Keratinocyte (primary cell): Measurements from ENCODE around the gene GSC2. TPM values are rescaled to one million over a fixed set of nuclear protein-coding genes. Genes with fewer than 3 reads are reported as not detected.

Source experiments
- DNase-seq: peaks from one replicate; pipeline ENCODE4 v3.0.0-alpha.2; 2011; ENCODE audit warnings: low read depth, missing footprints, low spot score
- FAIRE-seq: peaks from 2 replicates; lab custom pipeline; 2011; peaks lifted over from hg19 to GRCh38; lab: Jason Lieb, UNC
- H2AFZ ChIP-seq: 2 replicates; pipeline ENCODE4 v1.6.0; 2012; ENCODE audit warnings: low read length, control low read depth, inconsistent platforms; ENCODE audit not compliant: control insufficient read depth
- H3K27ac ChIP-seq: 2 replicates; pipeline ENCODE4 v1.5.1; 2011; ENCODE audit warnings: low read length; ENCODE audit not compliant: control insufficient read depth, insufficient read depth
- H3K27me3 ChIP-seq: 3 replicates; pipeline ENCODE4 v1.6.0; 2011; ENCODE audit warnings: low read length; ENCODE audit not compliant: control insufficient read depth, insufficient read depth; ENCODE audit errors: extremely low read depth
- H3K36me3 ChIP-seq, 2 experiments: 2 replicates in 1 of 2; 3 replicates in 1 of 2; pipeline ENCODE4 v1.5.1; 2011; ENCODE audit warnings: low read length in 2 of 2, mild to moderate bottlenecking in 1 of 2; ENCODE audit not compliant: control insufficient read depth in 2 of 2, insufficient read depth in 2 of 2; ENCODE audit errors: extremely low read depth in 1 of 2
- H3K4me1 ChIP-seq: 3 replicates; pipeline ENCODE4 v1.5.1; 2011; ENCODE audit warnings: low read length; ENCODE audit not compliant: control insufficient read depth, insufficient read depth; ENCODE audit errors: extremely low read depth
- H3K4me2 ChIP-seq: 3 replicates; pipeline ENCODE4 v1.6.0; 2011; ENCODE audit warnings: low read depth, low read length; ENCODE audit not compliant: control insufficient read depth, insufficient read depth; ENCODE audit errors: extremely low read depth
- H3K4me3 ChIP-seq, 3 experiments: fragments of 200-600 bp in 1 of 3; sonication (generic) in 1 of 3; 2 replicates in 2 of 3; 3 replicates in 1 of 3; pipeline ENCODE4 v1.5.1; 2011 to 2016; ENCODE audit warnings: low read length in 3 of 3, mild to moderate bottlenecking in 3 of 3, control low read depth in 2 of 3, inconsistent platforms in 1 of 3, low read depth in 1 of 3, mixed read lengths in 1 of 3, mixed run types in 1 of 3, moderate library complexity in 1 of 3; ENCODE audit not compliant: control insufficient read depth in 2 of 3, insufficient read depth in 2 of 3; ENCODE audit errors: extremely low read depth in 1 of 3
- H3K79me2 ChIP-seq: 2 replicates; pipeline ENCODE4 v1.6.0; 2012; ENCODE audit warnings: low read length; ENCODE audit not compliant: control insufficient read depth, insufficient read depth
- H3K9ac ChIP-seq: 3 replicates; pipeline ENCODE4 v1.6.0; 2011; ENCODE audit warnings: low read length; ENCODE audit not compliant: control insufficient read depth, insufficient read depth; ENCODE audit errors: extremely low read depth
- H3K9me1 ChIP-seq: 3 replicates; pipeline ENCODE4 v1.6.0; 2011; ENCODE audit warnings: low read length; ENCODE audit not compliant: control insufficient read depth, insufficient read depth; ENCODE audit errors: extremely low read depth
- H3K9me3 ChIP-seq: 2 replicates; pipeline ENCODE4 v1.5.1; 2012; ENCODE audit warnings: low read depth, low read length; ENCODE audit not compliant: control insufficient read depth
- H4K20me1 ChIP-seq: 3 replicates; pipeline ENCODE4 v1.6.0; 2011; ENCODE audit warnings: low read length; ENCODE audit not compliant: control insufficient read depth, insufficient read depth; ENCODE audit errors: extremely low read depth
- EZH2 ChIP-seq: IDR thresholded peaks from one replicate; pipeline ENCODE4 v1.6.1; 2012; ENCODE audit warnings: inconsistent platforms, mild to moderate bottlenecking, low read length, moderate library complexity
- dilution Hi-C: fragments of 300-500 bp; cut with MboI; formaldehyde crosslinking; loops from one replicate; pipeline ENCODE4 v1.7.0; 2020; ENCODE audit warnings: low sequenced_read_pairs; ENCODE audit not compliant: extremely low pct_ligation_motif_present
- polyA plus RNA-seq, 5 experiments: library from polyadenylated mRNA; depleted of rRNA in 3 of 5; stranded (reverse) in 3 of 5; stranded (forward) in 1 of 5; unstranded in 1 of 5; fragments of >200 nt; gene quantifications; 1 replicate in 1 of 5; 2 replicates in 3 of 5; 3 replicates in 1 of 5; pipeline versions ENCODE4 v1.2.1 to v1.2.3, GENCODE V29; 2011 to 2012; ENCODE audit warnings: missing spikeins in 2 of 5, low read depth in 1 of 5, low replicate concordance in 1 of 5
- TF ChIP-seq, protein P1 (sequence below), 3 experiments: IDR thresholded peaks in 1 of 3; conservative IDR thresholded peaks in 1 of 3; optimal IDR thresholded peaks in 1 of 3; 2 replicates in 2 of 3; 3 replicates in 1 of 3; pipeline versions ENCODE3 to v1.5.1; 2011; ENCODE audit warnings: low read length in 3 of 3, mild to moderate bottlenecking in 3 of 3, moderate library complexity in 2 of 3, control low read depth in 1 of 3, inconsistent platforms in 1 of 3; ENCODE audit not compliant: insufficient read depth in 2 of 3; ENCODE audit errors: extremely low read depth in 1 of 3

Gene GSC2
- polyA plus RNA-seq, 1 donor (not counting 4 experiments of a cell fraction or from before 2014, with no cell fraction given) = not detected

GRCh38 chr22:19110064-19110458, 40.0 kb downstream of the GSC2 start:
- no peaks in the 10 kb centered on the region for H3K27me3 ChIP-seq
- H3K27ac ChIP-seq = peak overlapping the region; percentile 44
- peaks cover 5% of the 10 kb centered on the region for H3K9me1 ChIP-seq
- dilution Hi-C loops = no loop called here
- FAIRE-seq = no peak
- H4K20me1 ChIP-seq = peaks cover 42% of the 10 kb centered on the region
- H3K4me1 ChIP-seq = peaks cover 19% of the 10 kb centered on the region
- no peak for DNase-seq
- H3K4me2 ChIP-seq = peak overlapping the region; percentile 17
- H3K9ac ChIP-seq = peak overlapping the region; percentile 15
- H3K4me3 ChIP-seq = no peak overlapping the region
- no peaks in the 10 kb centered on the region for H3K9me3 ChIP-seq
- H3K36me3 ChIP-seq = peaks cover 8 to 18% of the 10 kb centered on the region in 2 experiments
- H3K79me2 ChIP-seq = peaks cover 87% of the 10 kb centered on the region
- no peak overlapping the region for H2AFZ ChIP-seq
- TF ChIP-seq, protein P1, sequence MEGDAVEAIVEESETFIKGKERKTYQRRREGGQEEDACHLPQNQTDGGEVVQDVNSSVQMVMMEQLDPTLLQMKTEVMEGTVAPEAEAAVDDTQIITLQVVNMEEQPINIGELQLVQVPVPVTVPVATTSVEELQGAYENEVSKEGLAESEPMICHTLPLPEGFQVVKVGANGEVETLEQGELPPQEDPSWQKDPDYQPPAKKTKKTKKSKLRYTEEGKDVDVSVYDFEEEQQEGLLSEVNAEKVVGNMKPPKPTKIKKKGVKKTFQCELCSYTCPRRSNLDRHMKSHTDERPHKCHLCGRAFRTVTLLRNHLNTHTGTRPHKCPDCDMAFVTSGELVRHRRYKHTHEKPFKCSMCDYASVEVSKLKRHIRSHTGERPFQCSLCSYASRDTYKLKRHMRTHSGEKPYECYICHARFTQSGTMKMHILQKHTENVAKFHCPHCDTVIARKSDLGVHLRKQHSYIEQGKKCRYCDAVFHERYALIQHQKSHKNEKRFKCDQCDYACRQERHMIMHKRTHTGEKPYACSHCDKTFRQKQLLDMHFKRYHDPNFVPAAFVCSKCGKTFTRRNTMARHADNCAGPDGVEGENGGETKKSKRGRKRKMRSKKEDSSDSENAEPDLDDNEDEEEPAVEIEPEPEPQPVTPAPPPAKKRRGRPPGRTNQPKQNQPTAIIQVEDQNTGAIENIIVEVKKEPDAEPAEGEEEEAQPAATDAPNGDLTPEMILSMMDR (optimal IDR thresholded peaks at IDR 0.05 in 1 of 3, IDR thresholded peaks at IDR 0.05 in 1 of 3, conservative IDR thresholded peaks at IDR 0.05 in 1 of 3; ENCODE audit: extremely low read depth in 1 of 3, insufficient read depth in 2 of 3, low read length in 3 of 3) = no peak
- no peak for TF ChIP-seq EZH2

DNA sequence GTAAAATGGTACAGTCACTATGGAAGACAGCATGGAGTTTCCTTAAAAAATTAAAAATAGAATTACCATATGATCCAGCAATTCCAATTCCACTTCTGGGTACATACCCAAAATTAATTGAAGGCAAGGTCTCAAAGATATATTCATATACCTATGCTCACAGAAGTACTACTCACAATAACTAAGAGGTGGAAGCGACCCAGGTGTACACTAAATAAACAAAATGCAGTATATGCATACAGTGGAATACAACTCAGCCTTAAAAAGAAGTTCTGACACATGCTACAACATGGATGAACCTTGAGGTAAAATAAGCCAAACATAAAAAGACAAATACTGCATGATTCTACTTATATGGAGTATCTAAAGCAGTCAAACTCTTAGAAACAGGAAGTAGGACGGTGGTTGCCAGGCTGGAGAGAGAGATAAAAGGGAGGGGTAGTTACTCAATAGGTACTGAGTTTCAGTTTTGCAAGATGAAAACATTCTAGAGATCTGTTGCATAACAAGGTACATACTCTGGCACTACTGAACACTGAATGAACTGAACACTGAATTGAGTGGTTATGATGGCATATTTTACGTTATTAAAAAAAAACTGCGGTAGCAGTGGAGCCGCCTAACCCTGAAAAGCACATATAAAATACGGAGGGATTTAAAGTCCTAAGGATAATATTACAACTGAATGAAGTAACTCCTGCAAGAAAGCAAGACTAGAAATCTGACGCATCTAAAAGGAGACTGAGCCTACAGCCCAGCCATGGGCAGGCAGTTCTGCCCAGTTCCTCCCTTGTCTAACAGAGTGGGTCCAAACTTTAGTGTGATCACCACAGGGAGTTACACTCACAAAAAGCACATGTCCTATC, 40.7 kb downstream of the GSC2 start:
- peak; percentile 71 for FAIRE-seq
- H3K4me1 ChIP-seq = peaks cover 19% of the 10 kb centered on the region

More for the DNA sequence above, 40.7 kb downstream of the GSC2 start:
- Histone ChIP-seq H2AFZ (no peak overlapping the region), H3K4me3 (peak overlapping the region in 1 of 3 experiments; percentile 15), H3K4me2 (peak overlapping the region; percentile 17), H4K20me1 (peaks cover 40% of the 10 kb centered on the region), H3K9me3 (no peaks in the 10 kb centered on the region), H3K9ac (peak overlapping the region; percentile 15), H3K79me2 (peaks cover 87% of the 10 kb centered on the region), H3K9me1 (peaks cover 2% of the 10 kb centered on the region), H3K27me3 (no peaks in the 10 kb centered on the region), H3K27ac (peak overlapping the region; percentile 44), H3K36me3 (peaks cover 6 to 15% of the 10 kb centered on the region in 2 experiments)
- TF ChIP-seq, protein P1 (optimal IDR thresholded peaks at IDR 0.05 in 1 of 3, IDR thresholded peaks at IDR 0.05 in 1 of 3, conservative IDR thresholded peaks at IDR 0.05 in 1 of 3; ENCODE audit: extremely low read depth in 1 of 3, insufficient read depth in 2 of 3, low read length in 3 of 3) = no peak
- TF ChIP-seq EZH2 = no peak
- DNase-seq = no peak
- dilution Hi-C loops = no loop called here
